Upper lobe of left lung (tissue), 6 donors: Measurements from ENCODE around the gene DENND4C. TPM values are rescaled to one million over a fixed set of nuclear protein-coding genes. Genes with fewer than 3 reads are reported as not detected.
"Not testable (repeated sequence)": the region's sequence is repeated elsewhere in the genome, so short reads cannot be mapped to it uniquely, and the experiment has no call there.

Source experiments
- ATAC-seq, 2 donors: fragments of 200-7000 bp; cut with Tn5 transposase; one replicate each; pipeline ENCODE4 v1.9.1; 2022; ENCODE audit warnings: mild to moderate bottlenecking in 2 of 2, moderate library complexity in 2 of 2; ENCODE audit not compliant: low FRiP score in 2 of 2
- DNase-seq, 2 donors: peaks; one replicate each; pipeline ENCODE4 v3.0.0-alpha.2; 2019 to 2020
- H3K27ac ChIP-seq, 4 donors: fragments of 200-600 bp; sonication (generic); one replicate each; pipeline ENCODE4 v1.5.1; 2016 to 2019
- H3K27me3 ChIP-seq, 4 donors: fragments of 200-600 bp; sonication (generic); one replicate each; pipeline ENCODE4 v1.5.1; 2017 to 2019
- H3K36me3 ChIP-seq, 4 donors: fragments of 200-600 bp; sonication (generic); one replicate each; pipeline ENCODE4 v1.5.1; 2016 to 2019
- H3K4me1 ChIP-seq, 4 donors: fragments of 200-600 bp; sonication (generic); one replicate each; pipeline ENCODE4 v1.5.1; 2018 to 2019
- H3K4me3 ChIP-seq, 4 donors: fragments of 200-600 bp; sonication (generic); one replicate each; pipeline ENCODE4 v1.5.1; 2017 to 2019; ENCODE audit warnings: mild to moderate bottlenecking in 2 of 4, moderate library complexity in 1 of 4
- H3K9me3 ChIP-seq, 4 donors: fragments of 200-600 bp; sonication (generic); one replicate each; pipeline ENCODE4 v1.5.1; 2018 to 2019
- EP300 ChIP-seq, 4 donors: sonication (generic); formaldehyde crosslinking; IDR thresholded peaks; one replicate each; pipeline ENCODE4 v1.5.1; 2017; ENCODE audit warnings: antibody characterized with exemption in 4 of 4, control low read depth in 2 of 4
- POLR2A ChIP-seq, 4 donors: fragments of 450-650 bp; IDR thresholded peaks; one replicate each; pipeline ENCODE4 v1.5.1; 2016 to 2017; ENCODE audit warnings: antibody characterized with exemption in 4 of 4, mild to moderate bottlenecking in 2 of 4
- POLR2AphosphoS5 ChIP-seq, 2 donors: sonication (generic); formaldehyde crosslinking; IDR thresholded peaks; one replicate each; pipeline ENCODE4 v1.5.1; 2017; ENCODE audit warnings: antibody characterized with exemption in 2 of 2
- WGBS, 2 donors: methylation state at CpG; one replicate each; pipeline ENCODE4 v1.1.5; 2017 to 2018; 5-methylcytosine and 5-hydroxymethylcytosine counted together
- total RNA-seq, 6 donors: library from RNA; depleted of rRNA in 4 of 6; stranded (reverse); fragments of >200 nt in 4 of 6; gene quantifications; one replicate each; pipeline versions ENCODE4 v1.1.0 to v1.2.1, GENCODE V29; 2016 to 2021
- TF ChIP-seq, protein P1 (sequence below), 6 experiments: fragments of 450-650 bp in 4 of 6; fragments of 200-600 bp in 2 of 6; sonication (generic) in 2 of 6; IDR thresholded peaks; one replicate each; pipeline ENCODE4 v1.5.1; 2016 to 2019; ENCODE audit warnings: antibody characterized with exemption in 6 of 6
- donor health status: DM: no; HTN: no; CAD: no; lungs with moderate emphysema.
- donor health status: DM: no; HTN: yes; CAD: no; lungs with severe emphysema.

The DENND4C gene
- total RNA-seq, 6 donors from 2014 or later: 66.1 to 181 (median 108) TPM

GRCh38 chr9:19186232-19186631 is 44.3 kb upstream of the DENND4C start:
- 54 to 65% methylated on average over 2 of the region's 2 CpGs for WGBS, 2 donors
- peak overlapping the region in 1 of 4 donors; percentile 89 for H3K27ac ChIP-seq

GRCh38 chr9:19188771-19189170 is 41.7 kb upstream of the DENND4C start:
- no peak for TF ChIP-seq POLR2A (IDR thresholded peaks at IDR 0.05)
- TF ChIP-seq, protein P1, sequence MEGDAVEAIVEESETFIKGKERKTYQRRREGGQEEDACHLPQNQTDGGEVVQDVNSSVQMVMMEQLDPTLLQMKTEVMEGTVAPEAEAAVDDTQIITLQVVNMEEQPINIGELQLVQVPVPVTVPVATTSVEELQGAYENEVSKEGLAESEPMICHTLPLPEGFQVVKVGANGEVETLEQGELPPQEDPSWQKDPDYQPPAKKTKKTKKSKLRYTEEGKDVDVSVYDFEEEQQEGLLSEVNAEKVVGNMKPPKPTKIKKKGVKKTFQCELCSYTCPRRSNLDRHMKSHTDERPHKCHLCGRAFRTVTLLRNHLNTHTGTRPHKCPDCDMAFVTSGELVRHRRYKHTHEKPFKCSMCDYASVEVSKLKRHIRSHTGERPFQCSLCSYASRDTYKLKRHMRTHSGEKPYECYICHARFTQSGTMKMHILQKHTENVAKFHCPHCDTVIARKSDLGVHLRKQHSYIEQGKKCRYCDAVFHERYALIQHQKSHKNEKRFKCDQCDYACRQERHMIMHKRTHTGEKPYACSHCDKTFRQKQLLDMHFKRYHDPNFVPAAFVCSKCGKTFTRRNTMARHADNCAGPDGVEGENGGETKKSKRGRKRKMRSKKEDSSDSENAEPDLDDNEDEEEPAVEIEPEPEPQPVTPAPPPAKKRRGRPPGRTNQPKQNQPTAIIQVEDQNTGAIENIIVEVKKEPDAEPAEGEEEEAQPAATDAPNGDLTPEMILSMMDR (IDR thresholded peaks at IDR 0.05): no peak
- no peak for TF ChIP-seq EP300 (IDR thresholded peaks at IDR 0.05)
- no peak for TF ChIP-seq POLR2AphosphoS5 (IDR thresholded peaks at IDR 0.05)
- WGBS, 2 donors: 93 to 97% methylated on average over 5 of the region's 5 CpGs
- Histone ChIP-seq H3K9me3 (no peaks in the 10 kb centered on the region), H3K27me3 (no peaks in the 10 kb centered on the region), H3K36me3 (no peaks in the 10 kb centered on the region), H3K4me3 (no peak overlapping the region), H3K27ac (no peak overlapping the region), H3K4me1 (peaks cover 16 to 32% (median 24%) of the 10 kb centered on the region in 4 donors)
- ATAC-seq (no peak), DNase-seq (no peak)

More at GRCh38 chr9:19186232-19186631, 44.3 kb upstream of the DENND4C start:
- Histone ChIP-seq H3K9me3 (no peaks in the 10 kb centered on the region), H3K27me3 (no peaks in the 10 kb centered on the region), H3K4me3 (no peak overlapping the region), H3K4me1 (peaks cover 36 to 46% (median 41%) of the 10 kb centered on the region in 4 donors), H3K36me3 (no peaks in the 10 kb centered on the region)
- TF ChIP-seq EP300 (IDR thresholded peaks at IDR 0.05) (peak in 1 of 4 donors; percentile 42), POLR2AphosphoS5 (IDR thresholded peaks at IDR 0.05) (no peak)
- DNase-seq: no peak
- ATAC-seq: no peak

DNA sequence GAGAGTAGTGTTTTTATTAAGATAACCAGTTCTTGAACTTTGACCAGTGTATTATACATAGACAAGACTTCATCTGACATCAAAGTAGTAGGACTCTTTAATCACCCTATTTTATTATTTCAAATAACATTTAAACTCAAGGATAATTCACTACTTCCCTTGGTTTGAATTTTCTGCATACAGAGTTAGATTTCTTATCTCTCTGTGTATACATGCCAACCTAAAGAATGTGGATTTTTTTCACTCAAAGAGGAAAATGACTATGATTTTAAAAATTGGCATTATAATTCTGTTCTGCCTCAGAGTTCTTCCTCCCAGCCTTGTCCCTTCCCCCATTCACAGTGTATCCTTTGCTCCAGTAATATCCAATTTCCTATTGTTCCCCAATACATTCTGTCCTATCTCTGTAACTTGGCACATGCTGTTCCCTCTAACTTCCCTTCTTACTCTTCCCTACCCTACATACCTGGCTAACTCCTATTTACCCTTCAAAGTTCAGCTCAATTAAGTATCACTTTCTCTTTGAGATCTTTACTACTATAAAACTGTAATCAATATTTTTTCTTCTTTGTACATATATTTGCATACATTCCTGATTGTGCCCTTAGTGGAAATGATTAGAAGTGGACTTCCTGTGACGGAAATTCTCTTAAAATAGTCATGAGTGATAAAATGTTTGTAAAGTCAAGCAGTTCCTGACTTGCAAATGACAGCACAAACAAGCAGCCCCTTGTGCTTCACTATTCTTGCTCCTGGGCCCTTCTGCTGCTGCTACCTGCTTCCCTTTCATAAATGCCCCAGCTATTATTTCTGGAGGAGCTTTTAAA is 38.1 kb upstream of the DENND4C start:
- Histone ChIP-seq H3K4me3 (no peak overlapping the region), H3K27me3 (no peaks in the 10 kb centered on the region), H3K4me1 (peaks cover 0 to 8% (median 4%) of the 10 kb centered on the region in 4 donors), H3K36me3 (no peaks in the 10 kb centered on the region), H3K9me3 (no peaks in the 10 kb centered on the region), H3K27ac (peak overlapping the region in 3 of 4 donors; percentile 5 to 59 (median 26))
- ATAC-seq: no peak
- DNase-seq: no peak
- peak in 2 of 4 donors; percentile 42 to 77 for TF ChIP-seq EP300 (IDR thresholded peaks at IDR 0.05)
- TF ChIP-seq POLR2AphosphoS5 (IDR thresholded peaks at IDR 0.05): no peak
- 46 to 69% methylated on average over 1 of the region's 1 CpG for WGBS, 2 donors

GRCh38 chr9:19193029-19193324 is 37.5 kb upstream of the DENND4C start:
- peaks cover 0 to 8% (median 4%) of the 10 kb centered on the region in 4 donors for H3K4me1 ChIP-seq
- H3K27me3 ChIP-seq: no peaks in the 10 kb centered on the region
- peak overlapping the region in 3 of 4 donors; percentile 5 to 59 (median 26) for H3K27ac ChIP-seq
- ATAC-seq: no peak
- H3K36me3 ChIP-seq: no peaks in the 10 kb centered on the region
- TF ChIP-seq EP300 (IDR thresholded peaks at IDR 0.05) (no peak), POLR2A (IDR thresholded peaks at IDR 0.05) (no peak), POLR2AphosphoS5 (IDR thresholded peaks at IDR 0.05) (no peak)
- TF ChIP-seq, protein P1 (IDR thresholded peaks at IDR 0.05): no peak
- no peaks in the 10 kb centered on the region for H3K9me3 ChIP-seq
- H3K4me3 ChIP-seq: no peak overlapping the region
- no peak for DNase-seq
- 77 to 78% methylated on average over 5 of the region's 5 CpGs for WGBS, 2 donors

- DNase-seq: not testable (repeated sequence)
- WGBS, 2 donors: 94 to 96% methylated on average over 2 of the region's 2 CpGs
- peak overlapping the region in 2 of 4 donors; percentile 5 to 59 for H3K27ac ChIP-seq
Observed at GRCh38 chr9:19193358-19193973, 37.0 kb upstream of the DENND4C start.

GRCh38 chr9:19198406-19198805 is 32.1 kb upstream of the DENND4C start:
- Histone ChIP-seq H3K27me3 (no peaks in the 10 kb centered on the region), H3K4me1 (peaks cover 0 to 5% (median 1%) of the 10 kb centered on the region in 4 donors), H3K27ac (peak overlapping the region in 1 of 4 donors; percentile 3), H3K9me3 (no peaks in the 10 kb centered on the region), H3K4me3 (no peak overlapping the region), H3K36me3 (no peaks in the 10 kb centered on the region)
- no peak for DNase-seq
- WGBS, 2 donors: 92 to 95% methylated on average over 1 of the region's 1 CpG
- TF ChIP-seq POLR2AphosphoS5 (IDR thresholded peaks at IDR 0.05): no peak
- TF ChIP-seq EP300 (IDR thresholded peaks at IDR 0.05): no peak
- no peak for TF ChIP-seq POLR2A (IDR thresholded peaks at IDR 0.05)
- TF ChIP-seq, protein P1 (IDR thresholded peaks at IDR 0.05): no peak
- ATAC-seq: no peak

More at GRCh38 chr9:19193358-19193973, 37.0 kb upstream of the DENND4C start:
- H3K27me3 ChIP-seq, H3K36me3 ChIP-seq, H3K9me3 ChIP-seq, H3K4me1 ChIP-seq, H3K4me3 ChIP-seq, ATAC-seq: not testable (repeated sequence)
